Stomach (tissue), 9 donors: Measurements from ENCODE around the gene ACACA. TPM values are rescaled to one million over a fixed set of nuclear protein-coding genes. Genes with fewer than 3 reads are reported as not detected.

Experiments
- DNase-seq, 2 donors: peaks; one replicate each; pipeline versions ENCODE4 v3.0.0 to v3.0.0-alpha.2; 2013 to 2019
- H3K27ac ChIP-seq, 5 donors: fragments of 200-600 bp in 4 of 5; sonication (generic) in 4 of 5; one replicate each; pipeline ENCODE4 v1.5.1; 2013 to 2019; ENCODE audit warnings: mild to moderate bottlenecking in 1 of 5, moderate library complexity in 1 of 5
- H3K27me3 ChIP-seq, 3 donors: fragments of 200-600 bp; sonication (generic); one replicate each; pipeline ENCODE4 v1.5.1; 2017 to 2019; ENCODE audit warnings: mixed run types in 1 of 3
- H3K36me3 ChIP-seq, 4 donors: fragments of 200-600 bp; sonication (generic); 1 replicate in 3 of 4; 2 replicates in 1 of 4; pipeline ENCODE4 v1.5.1; 2016 to 2019
- H3K4me1 ChIP-seq, 4 donors: fragments of 200-600 bp; sonication (generic); one replicate each; pipeline ENCODE4 v1.5.1; 2016 to 2019
- H3K4me3 ChIP-seq, 4 donors: fragments of 200-600 bp; sonication (generic) in 3 of 4; one replicate each; pipeline ENCODE4 v1.5.1; 2016 to 2019; ENCODE audit warnings: mild to moderate bottlenecking in 1 of 4
- H3K9me3 ChIP-seq, 4 donors: fragments of 200-600 bp; sonication (generic); one replicate each; pipeline ENCODE4 v1.5.1; 2016 to 2019
- CTCF ChIP-seq, 7 experiments: fragments of 450-650 bp in 4 of 7; fragments of 200-600 bp in 3 of 7; sonication (generic) in 3 of 7; IDR thresholded peaks; one replicate each; pipeline ENCODE4 v1.5.1; 2016 to 2019; ENCODE audit warnings: antibody characterized with exemption in 7 of 7, control low read depth in 2 of 7, mild to moderate bottlenecking in 1 of 7
- EP300 ChIP-seq: sonication (generic); formaldehyde crosslinking; IDR thresholded peaks from one replicate; pipeline ENCODE4 v1.6.1; 2017; ENCODE audit warnings: antibody characterized with exemption
- POLR2A ChIP-seq, 4 donors: fragments of 450-650 bp; IDR thresholded peaks; one replicate each; pipeline ENCODE4 v1.6.1; 2016; ENCODE audit warnings: antibody characterized with exemption in 4 of 4, control low read depth in 2 of 4, mild to moderate bottlenecking in 1 of 4, moderate library complexity in 1 of 4
- POLR2AphosphoS5 ChIP-seq, 3 donors: sonication (generic); formaldehyde crosslinking; IDR thresholded peaks; one replicate each; pipeline ENCODE4 v1.6.1; 2016; ENCODE audit warnings: antibody characterized with exemption in 3 of 3
- WGBS, 5 donors: extraction: QIAGEN DNeasy Blood & Tissue Kit in 3 of 5; methylation state at CpG; one replicate each; pipeline versions ENCODE4 v1.1.5 to v1.1.7; 2013 to 2018; 5-methylcytosine and 5-hydroxymethylcytosine counted together
- intact Hi-C: fragments of 100-400 bp; cut with DNase I; formaldehyde crosslinking; loops from one replicate; pipeline ENCODE4 v1.15.1; 2023; ENCODE audit warnings: low total_unique reads
- polyA plus RNA-seq, 3 donors: library from polyadenylated mRNA; stranded (reverse); fragments of 200-250 nt; gene quantifications; one replicate each; pipeline ENCODE4 v1.2.3, GENCODE V29; 2013
- total RNA-seq, 5 donors: library from RNA; depleted of rRNA; stranded (reverse); fragments of >200 nt; gene quantifications; one replicate each; pipeline versions ENCODE4 v1.1.0 to v1.2.3, GENCODE V29; 2014 to 2016
- donor health status: healthy with polysubstance abuse.
- donor health status: Bipolar disorder and iron deficiency.
- donor health status: healthy.

Gene ACACA
- total and polyA plus RNA-seq, 8 donors, result 9.9 to 59.8 (median 27.7) TPM

GRCh38 chr17:37188157-37188556 is 218.5 kb downstream of the ACACA start:
- TF ChIP-seq POLR2A (IDR thresholded peaks at IDR 0.05) (no peak), POLR2AphosphoS5 (IDR thresholded peaks at IDR 0.05) (no peak), CTCF (IDR thresholded peaks at IDR 0.05) (no peak), EP300 (no peak)
- intact Hi-C loops, result no loop called here
- Histone ChIP-seq H3K36me3 (peaks cover 25 to 72% (median 63%) of the 10 kb centered on the region in 4 donors), H3K4me3 (no peak overlapping the region), H3K9me3 (no peaks in the 10 kb centered on the region), H3K4me1 (no peaks in the 10 kb centered on the region), H3K27me3 (no peaks in the 10 kb centered on the region), H3K27ac (no peak overlapping the region)
- DNase-seq, result no peak
- WGBS, 5 donors, result 85 to 92% (median 89%) methylated on average over 11 of the region's 11 CpGs

- 71 to 80% (median 74%) methylated on average over 3 of the region's 3 CpGs for WGBS, 5 donors
- no peak for DNase-seq
- intact Hi-C loops, result no loop called here
These were observed 219.4 kb downstream of the ACACA start for GRCh38 chr17:37187262-37187661.

GRCh38 chr17:37182786-37183465 is 223.7 kb downstream of the ACACA start:
- Histone ChIP-seq H3K27me3 (no peaks in the 10 kb centered on the region), H3K4me3 (no peak overlapping the region), H3K4me1 (no peaks in the 10 kb centered on the region), H3K27ac (no peak overlapping the region), H3K9me3 (no peaks in the 10 kb centered on the region), H3K36me3 (peaks cover 7 to 59% (median 46%) of the 10 kb centered on the region in 4 donors)
- 77 to 86% (median 82%) methylated on average over 6 of the region's 6 CpGs for WGBS, 5 donors
- peak in 1 of 2 donors; percentile 17 for DNase-seq
- TF ChIP-seq EP300 (no peak), POLR2A (IDR thresholded peaks at IDR 0.05) (no peak), CTCF (IDR thresholded peaks at IDR 0.05) (no peak), POLR2AphosphoS5 (IDR thresholded peaks at IDR 0.05) (no peak)
- intact Hi-C loops, result no loop called here

More at GRCh38 chr17:37187262-37187661, 219.4 kb downstream of the ACACA start:
- no peak overlapping the region for H3K27ac ChIP-seq
- H3K27me3 ChIP-seq, result no peaks in the 10 kb centered on the region
- TF ChIP-seq CTCF (IDR thresholded peaks at IDR 0.05) (no peak), POLR2A (IDR thresholded peaks at IDR 0.05) (no peak), EP300 (no peak), POLR2AphosphoS5 (IDR thresholded peaks at IDR 0.05) (no peak)
- no peak overlapping the region for H3K4me3 ChIP-seq
- no peaks in the 10 kb centered on the region for H3K9me3 ChIP-seq
- peaks cover 25 to 66% (median 57%) of the 10 kb centered on the region in 4 donors for H3K36me3 ChIP-seq
- no peaks in the 10 kb centered on the region for H3K4me1 ChIP-seq

- intact Hi-C loops, result no loop called here
- H3K27ac ChIP-seq, result no peak overlapping the region
- TF ChIP-seq EP300, result no peak
- no peak for TF ChIP-seq POLR2A (IDR thresholded peaks at IDR 0.05)
- no peak for TF ChIP-seq CTCF (IDR thresholded peaks at IDR 0.05)
- TF ChIP-seq POLR2AphosphoS5 (IDR thresholded peaks at IDR 0.05), result no peak
- no peak overlapping the region for H3K4me3 ChIP-seq
- DNase-seq, result no peak
- H3K4me1 ChIP-seq, result no peaks in the 10 kb centered on the region
- H3K27me3 ChIP-seq, result no peaks in the 10 kb centered on the region
- H3K9me3 ChIP-seq, result no peaks in the 10 kb centered on the region
- 88 to 100% (median 94%) methylated on average over 1 of the region's 1 CpG for WGBS, 5 donors
- peaks cover 5 to 59% (median 44%) of the 10 kb centered on the region in 4 donors for H3K36me3 ChIP-seq
These were observed 226.3 kb downstream of the ACACA start for GRCh38 chr17:37180376-37180775.
